NCI-H1105 (cell line): ENCODE measurements around the gene IAH1.

Experiments used
- DNase-seq: peaks from one replicate; lab custom pipeline; 2025; lab: John Stamatoyannopoulos, UW

Gene IAH1, protein sequence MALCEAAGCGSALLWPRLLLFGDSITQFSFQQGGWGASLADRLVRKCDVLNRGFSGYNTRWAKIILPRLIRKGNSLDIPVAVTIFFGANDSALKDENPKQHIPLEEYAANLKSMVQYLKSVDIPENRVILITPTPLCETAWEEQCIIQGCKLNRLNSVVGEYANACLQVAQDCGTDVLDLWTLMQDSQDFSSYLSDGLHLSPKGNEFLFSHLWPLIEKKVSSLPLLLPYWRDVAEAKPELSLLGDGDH

GRCh38 chr2:9474361-9475057 is at the start of gene IAH1:
IAH1 (plus strand) TSS chr2:9474551; CDS start chr2:9474567, 16 bp downstream.
- DNase-seq = peak; percentile 31

GRCh38 chr2:9428965-9429577 is 45.3 kb upstream of the IAH1 start:
- DNase-seq = no peak

GRCh38 chr2:9430316-9431293 is 43.7 kb upstream of the IAH1 start:
- DNase-seq = no peak

- no peak for DNase-seq
Measured at GRCh38 chr2:9434489-9434888, 39.9 kb upstream of the IAH1 start.

DNA sequence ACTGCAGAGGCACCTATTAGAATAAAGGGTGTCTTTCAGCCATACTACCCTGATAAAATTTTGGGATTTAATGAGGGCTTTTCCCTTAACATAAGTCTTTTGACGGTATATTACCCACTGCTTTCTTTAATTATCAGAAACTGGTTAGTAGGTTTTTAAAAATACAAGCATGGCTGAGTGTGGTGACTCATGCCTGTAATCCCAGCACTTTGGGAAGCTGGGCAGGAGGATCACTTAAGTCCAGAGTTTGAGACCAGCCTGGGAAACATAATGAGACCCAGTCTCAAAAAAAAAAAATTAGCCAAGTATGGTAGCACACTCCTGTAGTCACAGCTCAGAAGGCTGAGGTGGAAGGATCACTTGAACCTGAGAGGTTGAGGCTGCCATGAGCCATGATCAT is 34.8 kb upstream of the IAH1 start:
- no peak for DNase-seq

- DNase-seq = no peak
Measured at GRCh38 chr2:9440058-9440727, 34.2 kb upstream of the IAH1 start.

DNA sequence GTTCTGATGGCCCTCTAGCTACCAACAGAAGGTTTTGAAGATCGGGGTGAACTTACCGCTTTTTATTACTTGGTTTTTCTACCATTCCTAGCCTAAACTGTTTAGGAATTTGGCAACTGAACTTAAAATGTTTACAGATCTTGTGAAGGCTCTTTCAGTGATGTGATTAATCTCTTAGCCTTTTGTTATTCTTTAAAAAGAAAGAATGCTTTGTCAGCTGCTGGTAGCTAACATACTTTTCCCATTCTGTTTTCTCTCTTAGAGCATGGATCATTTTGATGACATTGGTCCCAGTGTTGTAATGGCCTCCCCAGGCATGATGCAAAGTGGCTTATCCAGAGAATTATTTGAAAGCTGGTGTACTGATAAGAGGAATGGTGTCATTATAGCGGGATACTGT is 32.8 kb upstream of the IAH1 start:
- DNase-seq = no peak

GRCh38 chr2:9443526-9443925 is 30.8 kb upstream of the IAH1 start:
- no peak for DNase-seq

DNA sequence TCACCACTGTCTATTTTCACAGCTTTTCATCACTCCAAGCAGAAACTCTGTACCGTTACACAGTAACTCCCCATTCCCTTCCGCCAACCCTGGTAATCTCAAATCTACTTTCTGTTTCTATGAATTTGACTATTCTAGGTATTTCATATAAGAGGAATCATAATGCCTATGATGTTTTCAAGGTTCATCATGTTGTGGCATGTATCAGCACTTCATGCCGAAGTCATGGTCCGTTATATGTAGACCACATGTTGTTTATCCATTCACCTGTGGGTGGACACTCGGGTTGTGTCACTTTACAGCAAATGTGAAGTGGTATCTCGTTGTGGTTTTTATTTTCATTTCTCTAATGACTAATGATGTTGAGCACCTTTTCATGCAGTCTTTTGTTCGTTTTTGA is 29.3 kb upstream of the IAH1 start:
- no peak for DNase-seq

GRCh38 chr2:9451231-9451630 is 23.1 kb upstream of the IAH1 start:
- no peak for DNase-seq

DNA sequence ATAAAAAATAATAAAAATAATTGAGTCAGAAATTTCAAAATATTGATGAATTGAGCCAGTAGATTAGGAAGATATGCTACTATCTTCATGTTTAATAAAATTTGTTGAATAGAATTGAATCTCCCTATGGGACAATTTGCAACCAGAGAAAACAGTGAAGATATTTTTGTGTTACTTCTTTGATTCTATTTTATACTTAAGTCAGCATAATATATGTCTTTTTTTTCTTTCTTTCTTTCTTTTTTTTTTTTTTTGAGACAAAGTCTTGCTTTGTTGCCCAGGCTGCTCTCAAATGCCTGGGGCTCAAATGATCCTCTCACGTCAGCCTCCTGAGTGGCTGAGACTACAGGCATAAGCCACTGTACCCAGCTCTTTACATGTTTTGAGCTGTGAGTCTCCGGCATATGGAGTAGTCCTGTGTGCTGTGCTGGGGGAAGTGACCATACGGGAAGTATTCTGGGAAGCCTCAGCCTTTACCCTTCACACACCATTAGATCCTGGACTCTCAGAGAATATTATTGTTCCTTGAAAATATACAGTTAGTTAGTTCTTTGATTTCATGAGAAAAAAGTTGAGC is 13.8 kb upstream of the IAH1 start:
- DNase-seq = no peak

DNA sequence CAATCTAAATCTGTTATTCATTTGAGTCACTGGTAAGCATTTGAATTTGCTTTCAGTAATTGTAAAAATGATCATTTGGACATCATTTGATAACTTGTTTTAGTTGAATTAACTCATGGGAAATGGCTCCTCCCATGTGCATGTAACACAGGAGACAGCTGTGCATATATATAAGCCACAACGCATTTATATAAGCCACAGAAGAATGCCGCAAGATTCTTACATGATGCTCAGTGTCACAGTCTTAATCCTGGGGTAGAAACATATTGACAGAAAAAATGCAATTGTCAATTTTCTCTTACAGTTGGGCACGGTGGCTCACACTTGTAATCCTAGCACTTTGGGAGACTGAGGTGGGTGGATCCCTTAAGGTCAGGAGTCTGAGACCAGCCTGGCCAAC is 13.3 kb upstream of the IAH1 start:
- no peak for DNase-seq

- DNase-seq = no peak
Measured at GRCh38 chr2:9462313-9462712, 12.0 kb upstream of the IAH1 start.

DNA sequence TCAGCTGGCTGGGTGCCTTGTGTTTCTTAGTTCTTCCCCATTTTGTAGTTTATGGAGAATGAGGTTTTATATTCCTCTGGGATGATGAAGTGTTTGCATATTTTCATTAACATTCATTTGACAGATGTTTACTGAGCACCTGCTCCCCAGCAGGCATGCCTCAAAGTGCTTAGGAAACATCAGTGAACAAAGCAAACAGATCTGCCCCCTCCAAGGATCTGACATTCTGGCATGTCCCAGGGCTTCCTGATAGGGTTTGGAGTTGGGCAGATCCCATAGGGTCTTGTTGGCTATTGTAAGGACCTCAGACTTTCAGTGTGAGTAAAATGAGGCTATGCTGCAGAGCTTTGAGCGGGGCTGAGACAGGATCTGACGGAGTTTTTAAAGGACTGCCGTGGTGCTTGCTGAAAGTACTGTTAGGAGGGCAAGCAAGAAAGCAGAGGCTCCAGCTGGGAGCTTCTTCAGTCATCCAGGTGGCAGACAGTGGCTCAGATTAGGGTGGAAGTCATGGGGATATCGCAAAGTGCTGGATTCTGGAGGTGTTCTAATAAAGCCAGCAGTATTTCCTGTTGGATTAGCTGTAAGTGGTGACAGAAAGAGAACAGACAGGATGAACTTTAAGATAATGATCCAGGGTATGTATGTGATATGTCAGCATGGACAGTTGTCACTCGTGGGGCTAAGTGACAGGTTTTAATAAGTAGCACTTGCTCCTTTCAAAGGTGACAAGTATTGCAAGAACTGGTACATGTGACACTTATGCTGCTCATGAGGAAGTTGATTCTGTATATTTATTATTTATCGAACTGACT is 11.3 kb upstream of the IAH1 start:
- DNase-seq = peak; percentile 27

DNA sequence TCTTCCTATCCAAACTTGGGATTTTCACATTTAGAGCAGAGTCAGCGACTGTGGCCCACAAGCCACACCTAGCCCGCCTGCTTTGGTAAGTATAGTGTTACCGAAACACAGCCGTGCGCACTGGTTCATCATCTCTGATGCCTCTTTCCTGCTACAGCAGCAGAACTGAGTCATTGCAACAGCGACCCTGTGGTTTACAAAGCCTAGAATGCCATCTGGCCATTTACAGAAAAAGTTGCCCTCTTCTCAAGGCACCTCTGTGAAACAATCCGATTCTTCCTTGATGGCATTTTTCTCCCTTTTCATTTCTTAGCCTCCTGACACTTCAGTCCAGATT is 10.7 kb upstream of the IAH1 start:
- no peak for DNase-seq

GRCh38 chr2:9465170-9465569 is 9.2 kb upstream of the IAH1 start:
- no peak for DNase-seq

- no peak for DNase-seq
Measured at GRCh38 chr2:9466147-9466683, 8.1 kb upstream of the IAH1 start.

- no peak for DNase-seq
Measured at GRCh38 chr2:9467687-9468086, 6.7 kb upstream of the IAH1 start.

GRCh38 chr2:9471206-9471605 is 3.1 kb upstream of the IAH1 start:
- no peak for DNase-seq

GRCh38 chr2:9472511-9472910 is 1.8 kb upstream of the IAH1 start:
- no peak for DNase-seq
